ENCODE data around the gene CST11. TPM values are rescaled to one million over a fixed set of nuclear protein-coding genes. Genes with fewer than 3 reads are reported as not detected.

The CST11 gene
- polyA plus RNA-seq, 1 donor: not detected

Other genes with a start within 250 kb of the CST11 start
- 10.5 TPM for gene NXT1, start 102.1 kb downstream of the CST11 start, polyA plus RNA-seq (ENCODE audit: insufficient read length)
- 7.5 TPM for gene GZF1, start 90.7 kb downstream of the CST11 start, polyA plus RNA-seq (ENCODE audit: insufficient read length)
- 7.3 TPM for gene NAPB, start 31.4 kb downstream of the CST11 start, polyA plus RNA-seq (ENCODE audit: insufficient read length)
- not detected for gene CSTL1, start 13.2 kb downstream of the CST11 start, polyA plus RNA-seq (ENCODE audit: insufficient read length)
- gene CST8, start 38.2 kb upstream of the CST11 start, polyA plus RNA-seq (ENCODE audit: insufficient read length): not detected
- gene CST9L, start 115.6 kb upstream of the CST11 start, polyA plus RNA-seq (ENCODE audit: insufficient read length): not detected
- not detected for gene CST9, start 153.0 kb upstream of the CST11 start, polyA plus RNA-seq (ENCODE audit: insufficient read length)
- 101 TPM for gene CST3, start 185.1 kb upstream of the CST11 start, polyA plus RNA-seq (ENCODE audit: insufficient read length)
- gene CST4, start 236.2 kb upstream of the CST11 start, polyA plus RNA-seq (ENCODE audit: insufficient read length): not detected